Activated CD8-positive, alpha-beta memory T cell treated with anti-CD3 and anti-CD28 coated beads, Interleukin-2, amount 50 U/mL, for 48 hours (primary cell): Measurements from ENCODE around the gene LNX1.

Experiments used
- DNase-seq: peaks from one replicate; pipeline ENCODE4 v3.0.0-alpha.2; 2020

LNX1 gene

GRCh38 chr4:53563824-53564223, 27.5 kb downstream of the LNX1 start:
- no peak for DNase-seq

GRCh38 chr4:53562409-53562808, 28.9 kb downstream of the LNX1 start:
- DNase-seq = no peak

- DNase-seq = no peak
Measured at GRCh38 chr4:53559021-53559620, 32.2 kb downstream of the LNX1 start.

- no peak for DNase-seq
Measured at GRCh38 chr4:53558065-53558801, 33.1 kb downstream of the LNX1 start.

- no peak for DNase-seq
Measured at GRCh38 chr4:53557669-53558064, 33.6 kb downstream of the LNX1 start.

- DNase-seq = no peak
Measured at GRCh38 chr4:53556651-53557050, 34.6 kb downstream of the LNX1 start.

- DNase-seq = no peak
Measured at GRCh38 chr4:53553486-53554210, 37.6 kb downstream of the LNX1 start.

- no peak for DNase-seq
Measured at GRCh38 chr4:53552711-53553110, 38.6 kb downstream of the LNX1 start.

GRCh38 chr4:53551958-53552357, 39.3 kb downstream of the LNX1 start:
- DNase-seq = no peak

GRCh38 chr4:53551281-53551864, 39.9 kb downstream of the LNX1 start:
- DNase-seq = no peak

- DNase-seq = no peak
Measured at GRCh38 chr4:53548662-53549061, 42.6 kb downstream of the LNX1 start.

- DNase-seq = no peak
Measured at GRCh38 chr4:53547983-53548382, 43.3 kb downstream of the LNX1 start.

- no peak for DNase-seq
Measured at GRCh38 chr4:53545942-53546581, 45.2 kb downstream of the LNX1 start.

GRCh38 chr4:53545273-53545672, 46.0 kb downstream of the LNX1 start:
- no peak for DNase-seq

GRCh38 chr4:53543561-53543960, 47.7 kb downstream of the LNX1 start:
- no peak for DNase-seq

GRCh38 chr4:53541577-53542206, 49.6 kb downstream of the LNX1 start:
- DNase-seq = no peak

GRCh38 chr4:53538756-53539155, 52.5 kb downstream of the LNX1 start:
- no peak for DNase-seq

- DNase-seq = no peak
Measured at GRCh38 chr4:53537606-53538005, 53.7 kb downstream of the LNX1 start.

- no peak for DNase-seq
Measured at GRCh38 chr4:53536328-53536727, 55.0 kb downstream of the LNX1 start.

GRCh38 chr4:53535567-53535966, 55.7 kb downstream of the LNX1 start:
- no peak for DNase-seq

GRCh38 chr4:53534684-53535083, 56.6 kb downstream of the LNX1 start:
- DNase-seq = no peak

- no peak for DNase-seq
Measured at GRCh38 chr4:53532521-53532920, 58.8 kb downstream of the LNX1 start.
